Brain microvascular endothelial cell (primary cell): ENCODE results near the gene RAD51.

Experiments
- DNase-seq: peaks from one replicate; pipeline ENCODE4 v3.0.0-alpha.2; 2020
- H3K27ac ChIP-seq: fragments of 250-450 bp; sonication (Bioruptor Pico); 2 replicates; pipeline ENCODE4 v1.5.1; 2020; ENCODE audit warnings: mild to moderate bottlenecking, moderate library complexity
- H3K27me3 ChIP-seq: fragments of 250-450 bp; sonication (Bioruptor Pico); replicated peaks from 2 replicates; pipeline ENCODE4 v1.5.1; 2020; ENCODE audit warnings: mild to moderate bottlenecking
- H3K36me3 ChIP-seq: fragments of 250-450 bp; sonication (Bioruptor Pico); replicated peaks from 2 replicates; pipeline ENCODE4 v1.5.1; 2020; ENCODE audit warnings: mild to moderate bottlenecking
- H3K4me3 ChIP-seq: 2 replicates; pipeline ENCODE4 v1.5.1; 2011; ENCODE audit warnings: low read depth, mild to moderate bottlenecking, control low read depth, low read length, moderate library complexity
- in situ Hi-C: cut with HindIII; loops from 2 replicates; pipeline ENCODE4 v1.10.0; 2017; ENCODE audit warnings: low sequenced_read_pairs, low pct_ligation_motif_present
- TF ChIP-seq, protein P1 (sequence below): IDR thresholded peaks from 2 replicates; pipeline ENCODE4 v1.5.1; 2011; ENCODE audit warnings: low read depth, mild to moderate bottlenecking, moderate library complexity, low read length, control low read depth, inconsistent platforms; ENCODE audit errors: missing control alignments

RAD51 gene

DNA sequence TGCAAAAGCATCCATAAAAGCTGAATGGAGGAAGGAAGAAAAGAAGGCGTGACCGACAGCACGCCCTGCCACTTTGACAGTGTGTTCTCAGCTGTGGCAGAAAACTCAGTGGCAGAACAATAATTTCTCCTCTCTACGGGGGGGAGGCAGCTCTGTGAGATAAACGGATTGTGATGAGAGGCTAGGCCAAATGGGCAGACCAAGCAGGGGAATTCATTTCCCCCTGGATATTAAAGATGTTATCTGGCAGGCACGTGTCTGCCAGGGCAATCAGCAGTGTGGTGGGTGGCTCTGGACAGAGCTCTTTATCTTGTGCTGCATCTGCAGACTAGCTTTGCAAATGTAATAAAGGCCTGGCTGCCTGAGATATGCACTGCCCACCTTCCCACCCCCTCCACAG, 62.0 kb downstream of the RAD51 start:
- Histone ChIP-seq H3K36me3 (no peaks in the 10 kb centered on the region), H3K27ac (no peak overlapping the region), H3K4me3 (no peak overlapping the region), H3K27me3 (no peaks in the 10 kb centered on the region)
- no peak for DNase-seq
- TF ChIP-seq, protein P1, sequence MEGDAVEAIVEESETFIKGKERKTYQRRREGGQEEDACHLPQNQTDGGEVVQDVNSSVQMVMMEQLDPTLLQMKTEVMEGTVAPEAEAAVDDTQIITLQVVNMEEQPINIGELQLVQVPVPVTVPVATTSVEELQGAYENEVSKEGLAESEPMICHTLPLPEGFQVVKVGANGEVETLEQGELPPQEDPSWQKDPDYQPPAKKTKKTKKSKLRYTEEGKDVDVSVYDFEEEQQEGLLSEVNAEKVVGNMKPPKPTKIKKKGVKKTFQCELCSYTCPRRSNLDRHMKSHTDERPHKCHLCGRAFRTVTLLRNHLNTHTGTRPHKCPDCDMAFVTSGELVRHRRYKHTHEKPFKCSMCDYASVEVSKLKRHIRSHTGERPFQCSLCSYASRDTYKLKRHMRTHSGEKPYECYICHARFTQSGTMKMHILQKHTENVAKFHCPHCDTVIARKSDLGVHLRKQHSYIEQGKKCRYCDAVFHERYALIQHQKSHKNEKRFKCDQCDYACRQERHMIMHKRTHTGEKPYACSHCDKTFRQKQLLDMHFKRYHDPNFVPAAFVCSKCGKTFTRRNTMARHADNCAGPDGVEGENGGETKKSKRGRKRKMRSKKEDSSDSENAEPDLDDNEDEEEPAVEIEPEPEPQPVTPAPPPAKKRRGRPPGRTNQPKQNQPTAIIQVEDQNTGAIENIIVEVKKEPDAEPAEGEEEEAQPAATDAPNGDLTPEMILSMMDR = no peak
- in situ Hi-C loops = no loop called here

DNA sequence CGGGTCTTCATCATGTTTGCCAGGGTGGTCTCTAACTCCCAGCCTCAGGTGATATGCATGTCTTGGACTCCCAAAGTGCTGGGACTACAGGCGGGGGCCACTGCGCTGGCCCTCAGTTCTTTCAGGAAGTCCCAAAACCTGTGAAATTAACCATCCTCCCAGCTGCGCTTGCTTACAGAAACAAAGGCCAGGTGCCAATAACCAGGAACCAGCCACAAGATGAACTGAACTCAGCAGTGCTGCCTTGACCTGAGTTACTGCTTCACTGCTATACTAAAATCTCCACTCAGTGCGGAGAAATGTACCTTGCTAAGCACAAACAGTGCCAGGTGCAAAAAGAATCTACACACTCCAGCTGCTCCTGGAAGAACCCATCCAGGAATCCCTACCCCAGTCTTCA, 65.0 kb downstream of the RAD51 start:
- in situ Hi-C loops = no loop called here
- no peaks in the 10 kb centered on the region for H3K27me3 ChIP-seq
- no peak for DNase-seq
- H3K4me3 ChIP-seq = no peak overlapping the region
- TF ChIP-seq, protein P1 = no peak
- H3K27ac ChIP-seq = no peak overlapping the region
- H3K36me3 ChIP-seq = no peaks in the 10 kb centered on the region

DNA sequence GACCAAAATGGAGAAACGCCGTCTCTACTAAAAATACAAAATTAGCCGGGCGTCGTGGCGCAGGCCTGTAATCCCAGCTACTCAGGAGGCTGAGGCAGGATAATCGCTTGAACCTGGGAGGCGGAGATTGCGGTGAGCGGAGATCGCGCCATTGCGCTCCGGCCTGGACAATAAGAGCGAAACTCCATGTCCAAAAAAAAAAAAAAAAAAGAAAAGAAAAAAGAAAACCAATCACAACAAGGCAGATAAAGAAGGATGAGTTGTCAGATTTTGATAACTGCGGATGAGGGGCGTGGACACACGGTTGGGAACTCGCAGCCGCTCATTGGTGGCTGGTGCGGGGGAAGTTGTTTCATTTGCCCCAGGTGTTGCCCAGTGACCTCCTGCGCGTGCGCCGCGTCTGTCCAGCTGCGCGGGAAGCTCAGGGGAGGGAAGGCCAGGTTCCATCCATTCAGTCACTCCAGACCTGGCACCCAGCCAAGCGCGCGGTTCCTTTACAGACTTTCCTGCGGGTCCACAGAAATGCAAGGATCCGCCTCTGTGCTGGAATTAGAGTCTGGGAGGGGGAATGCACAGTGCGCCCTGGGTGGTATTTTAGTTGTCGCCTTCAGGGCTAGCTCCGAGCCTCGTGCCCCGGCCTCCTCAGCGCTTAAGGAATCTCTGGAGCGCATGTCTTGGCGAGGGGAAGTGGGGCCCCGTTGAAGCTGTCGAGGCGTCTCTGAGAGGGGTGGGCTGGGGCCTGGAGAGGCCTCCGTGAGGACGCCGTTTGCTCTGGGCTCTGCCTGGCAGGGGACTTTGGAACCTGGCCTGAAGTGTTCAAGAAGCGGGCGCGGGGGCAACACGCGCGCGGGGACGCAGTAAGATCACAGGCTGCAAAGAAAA, 68.2 kb downstream of the RAD51 start:
- DNase-seq = no peak
- Histone ChIP-seq H3K4me3 (peak overlapping the region; percentile 50), H3K27me3 (no peaks in the 10 kb centered on the region), H3K27ac (no peak overlapping the region), H3K36me3 (no peaks in the 10 kb centered on the region)
- in situ Hi-C loops = no loop called here
- TF ChIP-seq, protein P1 = no peak

DNA sequence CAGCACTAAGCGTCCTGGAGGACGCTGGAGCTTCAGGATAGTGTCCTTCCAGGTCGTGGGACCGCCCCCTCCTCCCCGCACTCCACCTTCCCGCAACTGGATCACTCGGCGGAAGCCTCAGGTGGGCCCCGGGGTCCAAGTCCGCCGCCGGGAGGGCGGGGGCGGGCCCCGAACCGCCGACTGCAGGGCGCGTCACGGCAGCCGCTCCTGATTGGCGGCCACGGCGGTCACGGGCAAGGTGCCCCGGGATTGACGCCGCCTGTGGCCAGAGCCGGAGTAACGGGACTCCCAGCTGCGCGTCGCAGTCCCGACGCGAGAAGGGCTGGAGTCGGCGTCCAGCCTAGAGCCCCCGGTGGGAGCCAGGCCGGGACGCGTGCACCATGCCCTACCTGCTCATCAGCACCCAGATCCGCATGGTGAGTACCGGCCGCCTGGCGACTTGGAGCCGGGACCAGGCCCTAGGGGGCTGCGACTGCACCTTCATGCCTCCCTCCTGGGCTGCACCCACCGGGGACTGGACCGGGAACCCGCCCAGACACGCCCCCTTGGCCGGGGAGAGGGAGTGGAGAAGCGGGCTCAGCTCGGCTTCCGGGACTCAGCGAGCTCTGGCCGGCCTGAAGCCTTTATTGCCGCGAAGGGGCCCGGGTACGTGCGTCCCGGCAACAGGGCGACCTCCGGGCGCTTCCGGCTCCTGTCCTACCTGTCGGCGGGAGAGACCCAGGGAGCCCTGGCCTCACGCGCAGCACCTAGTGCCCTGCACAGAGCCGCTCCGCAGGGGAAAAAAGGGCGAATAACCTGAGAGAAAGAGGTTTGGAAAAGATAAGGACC, 69.0 kb downstream of the RAD51 start, which contains the start of gene GCHFR:
Gene GCHFR (plus strand): TSS at position 268 of the 828 bp plus-strand sequence. CDS start 113 bp downstream, at position 381.
- DNase-seq = peak; percentile 18
- in situ Hi-C loops = no loop called here
- Histone ChIP-seq H3K27ac (no peak within 1 kb of the TSS), H3K27me3 (no peaks in the 10 kb centered on the region), H3K36me3 (no peaks in the 10 kb centered on the region), H3K4me3 (peak within 1 kb of the TSS; percentile 50)
- TF ChIP-seq, protein P1 = peak; percentile 42

GRCh38 chr15:40764629-40765103, 69.7 kb downstream of the RAD51 start:
- TF ChIP-seq, protein P1 = no peak
- Histone ChIP-seq H3K4me3 (peak overlapping the region; percentile 50), H3K27me3 (no peaks in the 10 kb centered on the region), H3K27ac (no peak overlapping the region), H3K36me3 (no peaks in the 10 kb centered on the region)
- in situ Hi-C loops = no loop called here
- no peak for DNase-seq
